DND-41 (cell line): ENCODE measurements around the gene GFAP.

Experiments
- CTCF ChIP-seq: IDR thresholded peaks from 2 replicates; pipeline ENCODE4 v1.5.1; 2012; ENCODE audit warnings: borderline replicate concordance, low read length, moderate library complexity, mild to moderate bottlenecking; ENCODE audit not compliant: poor library complexity, severe bottlenecking; ENCODE audit errors: extremely low read depth
- EZH2 ChIP-seq: IDR thresholded peaks from 3 replicates; pipeline ENCODE4 v1.6.1; 2012; ENCODE audit warnings: borderline replicate concordance, low read depth, mild to moderate bottlenecking, moderate library complexity, low read length, inconsistent platforms; ENCODE audit not compliant: severe bottlenecking

GRCh38 chr17:44924107-44924544, 8.8 kb upstream of the GFAP start:
- TF ChIP-seq CTCF (no peak), EZH2 (no peak)
